ENCODE measurements around the gene MAP7. TPM values are rescaled to one million over a fixed set of nuclear protein-coding genes. Genes with fewer than 3 reads are reported as not detected.

Gene MAP7
- total and polyA plus RNA-seq, 4 donors: 3.2 to 17.5 (median 8.3) TPM

- DNase-seq (ENCODE audit: low spot score): no peak
- Histone ChIP-seq H3K9ac (ENCODE audit: low read depth in 1 of 2, low read length in 2 of 2) (no peak overlapping the region), H3K27me3 (ENCODE audit: control insufficient read depth in 4 of 4, insufficient read depth in 4 of 4, low read length in 3 of 4) (no peaks in the 10 kb centered on the region), H3K9me3 (ENCODE audit: control insufficient read depth in 4 of 4, low read length in 3 of 4) (no peaks in the 10 kb centered on the region), H3K36me3 (ENCODE audit: control insufficient read depth in 4 of 4, insufficient read depth in 3 of 4, low read depth in 1 of 4, low read length in 3 of 4) (no peaks in the 10 kb centered on the region), H3K27ac (ENCODE audit: low read depth in 1 of 2, low read length in 2 of 2) (no peak overlapping the region), H3K4me1 (ENCODE audit: control insufficient read depth in 4 of 4, insufficient read depth in 4 of 4, low read length in 3 of 4) (no peaks in the 10 kb centered on the region), H3K4me3 (ENCODE audit: low read depth in 1 of 3, low read length in 3 of 3) (no peak overlapping the region)
- 87% methylated on average over 9 of the region's 9 CpGs for WGBS
- TF ChIP-seq, protein P1, sequence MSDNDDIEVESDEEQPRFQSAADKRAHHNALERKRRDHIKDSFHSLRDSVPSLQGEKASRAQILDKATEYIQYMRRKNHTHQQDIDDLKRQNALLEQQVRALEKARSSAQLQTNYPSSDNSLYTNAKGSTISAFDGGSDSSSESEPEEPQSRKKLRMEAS (IDR thresholded peaks at IDR 0.05): no peak
- TF ChIP-seq GABPA (IDR thresholded peaks at IDR 0.05 in 1 of 2, conservative IDR thresholded peaks at IDR 0.05 in 1 of 2): no peak
- no peak for TF ChIP-seq ZBTB33 (IDR thresholded peaks at IDR 0.05)
- TF ChIP-seq SP1 (IDR thresholded peaks at IDR 0.05): no peak
- no peak for TF ChIP-seq CTCF (IDR thresholded peaks at IDR 0.05; ENCODE audit: low read depth, low read length, missing input control)
- TF ChIP-seq EGR1 (IDR thresholded peaks at IDR 0.05; ENCODE audit: low read depth in 2 of 2): no peak
- TF ChIP-seq FOXA1 (IDR thresholded peaks at IDR 0.05): no peak
- TF ChIP-seq RAD21 (IDR thresholded peaks at IDR 0.05): no peak
- TF ChIP-seq, protein P2, sequence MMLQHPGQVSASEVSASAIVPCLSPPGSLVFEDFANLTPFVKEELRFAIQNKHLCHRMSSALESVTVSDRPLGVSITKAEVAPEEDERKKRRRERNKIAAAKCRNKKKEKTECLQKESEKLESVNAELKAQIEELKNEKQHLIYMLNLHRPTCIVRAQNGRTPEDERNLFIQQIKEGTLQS (IDR thresholded peaks at IDR 0.05): no peak
- TF ChIP-seq YY1 (IDR thresholded peaks at IDR 0.05): no peak
- no peak for TF ChIP-seq RXRA (IDR thresholded peaks at IDR 0.05)
- no peak for TF ChIP-seq HNF4A (conservative IDR thresholded peaks at IDR 0.05)
- no peak for TF ChIP-seq HNF4G (IDR thresholded peaks at IDR 0.05)
- no peak for TF ChIP-seq JUND (IDR thresholded peaks at IDR 0.05)
- no peak for TF ChIP-seq NR2F2 (IDR thresholded peaks at IDR 0.05)
- TF ChIP-seq, protein P3, sequence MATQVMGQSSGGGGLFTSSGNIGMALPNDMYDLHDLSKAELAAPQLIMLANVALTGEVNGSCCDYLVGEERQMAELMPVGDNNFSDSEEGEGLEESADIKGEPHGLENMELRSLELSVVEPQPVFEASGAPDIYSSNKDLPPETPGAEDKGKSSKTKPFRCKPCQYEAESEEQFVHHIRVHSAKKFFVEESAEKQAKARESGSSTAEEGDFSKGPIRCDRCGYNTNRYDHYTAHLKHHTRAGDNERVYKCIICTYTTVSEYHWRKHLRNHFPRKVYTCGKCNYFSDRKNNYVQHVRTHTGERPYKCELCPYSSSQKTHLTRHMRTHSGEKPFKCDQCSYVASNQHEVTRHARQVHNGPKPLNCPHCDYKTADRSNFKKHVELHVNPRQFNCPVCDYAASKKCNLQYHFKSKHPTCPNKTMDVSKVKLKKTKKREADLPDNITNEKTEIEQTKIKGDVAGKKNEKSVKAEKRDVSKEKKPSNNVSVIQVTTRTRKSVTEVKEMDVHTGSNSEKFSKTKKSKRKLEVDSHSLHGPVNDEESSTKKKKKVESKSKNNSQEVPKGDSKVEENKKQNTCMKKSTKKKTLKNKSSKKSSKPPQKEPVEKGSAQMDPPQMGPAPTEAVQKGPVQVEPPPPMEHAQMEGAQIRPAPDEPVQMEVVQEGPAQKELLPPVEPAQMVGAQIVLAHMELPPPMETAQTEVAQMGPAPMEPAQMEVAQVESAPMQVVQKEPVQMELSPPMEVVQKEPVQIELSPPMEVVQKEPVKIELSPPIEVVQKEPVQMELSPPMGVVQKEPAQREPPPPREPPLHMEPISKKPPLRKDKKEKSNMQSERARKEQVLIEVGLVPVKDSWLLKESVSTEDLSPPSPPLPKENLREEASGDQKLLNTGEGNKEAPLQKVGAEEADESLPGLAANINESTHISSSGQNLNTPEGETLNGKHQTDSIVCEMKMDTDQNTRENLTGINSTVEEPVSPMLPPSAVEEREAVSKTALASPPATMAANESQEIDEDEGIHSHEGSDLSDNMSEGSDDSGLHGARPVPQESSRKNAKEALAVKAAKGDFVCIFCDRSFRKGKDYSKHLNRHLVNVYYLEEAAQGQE (IDR thresholded peaks at IDR 0.05): no peak
- no peak for TF ChIP-seq TAF1 (conservative IDR thresholded peaks at IDR 0.05)
- no peak for TF ChIP-seq FOXA2 (IDR thresholded peaks at IDR 0.05)
Measured at GRCh38 chr6:136383268-136383937, 166.8 kb downstream of the MAP7 start.
